ENCODE data around the gene GPR137B.
"Not testable (repeated sequence)": the region's sequence is repeated elsewhere in the genome, so short reads cannot be mapped to it uniquely, and the experiment has no call there.

Gene GPR137B

DNA sequence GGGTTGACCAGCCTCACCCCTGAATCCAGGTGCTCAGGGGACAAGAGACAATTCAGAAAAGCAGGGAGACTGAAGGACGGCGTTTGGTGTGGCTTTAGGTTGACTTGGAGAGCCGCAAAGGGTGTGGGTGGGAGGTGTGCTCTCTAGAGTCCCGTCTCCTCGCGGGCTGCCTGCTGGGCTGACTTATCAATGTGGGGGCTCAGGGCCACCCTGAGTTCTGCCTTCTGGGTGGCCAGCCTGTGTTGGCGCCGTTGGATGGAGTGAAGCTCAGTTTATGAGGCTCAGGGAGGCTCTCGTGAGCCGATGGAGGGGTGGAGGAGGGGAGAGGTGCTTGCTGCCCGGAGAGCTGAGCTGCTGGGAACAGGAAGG, 13.0 kb downstream of the GPR137B start:
- peak overlapping the region; percentile 72 for H3K27ac Mint-ChIP-seq
- intact Hi-C loops (cut with micrococcal nuclease), result no loop called here
- H3K27me3 Mint-ChIP-seq, result no peaks in the 10 kb centered on the region
- H3K4me1 Mint-ChIP-seq (ENCODE audit: low read depth), result peaks cover 68% of the 10 kb centered on the region
- peaks cover 33% of the 10 kb centered on the region for H3K36me3 Mint-ChIP-seq (ENCODE audit: low read depth)
- H3K9me3 Mint-ChIP-seq, result no peaks in the 10 kb centered on the region
- no peak overlapping the region for H3K4me3 Mint-ChIP-seq

DNA sequence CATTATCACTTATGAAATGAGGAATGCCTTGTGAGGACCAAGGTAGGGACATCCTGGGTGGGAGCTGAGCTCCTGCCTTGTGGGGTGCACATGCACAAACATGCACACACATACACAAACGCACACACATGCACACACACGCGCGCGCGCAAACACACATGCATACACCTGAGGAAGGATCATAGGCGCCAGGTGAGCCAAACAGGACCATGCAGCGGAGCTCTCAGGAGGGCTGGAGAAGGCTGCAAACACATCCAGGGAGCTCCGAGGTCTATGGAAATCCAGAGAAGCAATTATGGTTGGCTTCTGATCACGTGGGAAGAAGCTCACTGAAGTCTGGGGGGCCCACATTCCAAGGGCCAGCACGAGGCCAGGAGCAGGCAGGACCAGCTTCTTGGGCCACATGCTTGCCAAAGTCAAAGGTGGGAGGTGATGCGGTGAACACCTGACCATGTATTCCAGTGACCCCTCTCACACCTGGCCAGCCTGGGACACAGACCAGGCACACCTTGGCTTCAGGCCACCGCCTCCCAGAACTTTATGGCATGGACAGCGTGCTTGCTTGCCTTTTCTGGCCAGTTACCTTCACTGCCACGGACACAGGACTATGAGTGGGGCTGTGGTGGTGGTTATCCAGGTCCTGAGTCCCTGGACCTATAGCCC, 13.6 kb downstream of the GPR137B start:
- H3K27ac Mint-ChIP-seq, result peak overlapping the region; percentile 72
- H3K9me3 Mint-ChIP-seq, result peaks cover 4% of the 10 kb centered on the region
- H3K36me3 Mint-ChIP-seq (ENCODE audit: low read depth), result peaks cover 38% of the 10 kb centered on the region
- no peaks in the 10 kb centered on the region for H3K27me3 Mint-ChIP-seq
- no peak overlapping the region for H3K4me3 Mint-ChIP-seq
- intact Hi-C loops (cut with micrococcal nuclease), result no loop called here
- H3K4me1 Mint-ChIP-seq (ENCODE audit: low read depth), result peaks cover 68% of the 10 kb centered on the region

DNA sequence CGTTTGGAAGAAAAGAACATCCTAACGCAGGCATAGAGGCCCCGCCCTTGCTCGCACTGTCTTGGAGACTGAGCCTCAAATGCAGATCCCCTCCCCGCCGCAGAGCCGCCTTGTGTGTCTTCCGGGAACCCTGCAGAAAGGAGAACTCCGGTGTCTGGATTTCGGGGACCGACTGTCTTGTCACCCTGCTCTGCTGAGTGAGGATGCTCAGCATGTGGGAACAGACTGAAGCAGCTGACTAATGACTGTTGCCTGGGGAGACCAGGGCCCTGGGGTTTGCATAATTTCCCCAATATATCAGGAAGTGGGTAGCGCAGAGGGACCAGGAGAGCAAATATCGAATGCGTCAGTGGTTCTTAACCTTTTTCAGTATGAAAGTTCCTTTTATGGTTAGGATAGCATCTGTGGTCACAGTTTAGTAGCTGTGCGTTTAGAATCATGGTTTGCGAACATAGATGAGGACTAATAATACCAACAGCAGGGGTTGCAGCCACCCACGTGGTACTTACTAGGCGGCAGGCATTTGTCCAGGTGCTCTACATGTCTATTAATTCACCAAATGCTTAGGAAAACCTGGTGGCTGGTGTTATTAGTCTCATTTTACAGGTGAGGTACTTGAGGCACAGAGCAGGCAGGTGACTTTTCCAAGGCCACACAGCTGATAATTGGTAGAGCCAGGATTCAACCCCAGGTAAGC, 14.3 kb downstream of the GPR137B start:
- Mint-ChIP-seq H3K27me3 (no peaks in the 10 kb centered on the region), H3K4me3 (no peak overlapping the region), H3K27ac (peak overlapping the region; percentile 72), H3K4me1 (ENCODE audit: low read depth) (peaks cover 72% of the 10 kb centered on the region), H3K9me3 (peaks cover 11% of the 10 kb centered on the region), H3K36me3 (ENCODE audit: low read depth) (peaks cover 41% of the 10 kb centered on the region)
- intact Hi-C loops (cut with micrococcal nuclease), result no loop called here

DNA sequence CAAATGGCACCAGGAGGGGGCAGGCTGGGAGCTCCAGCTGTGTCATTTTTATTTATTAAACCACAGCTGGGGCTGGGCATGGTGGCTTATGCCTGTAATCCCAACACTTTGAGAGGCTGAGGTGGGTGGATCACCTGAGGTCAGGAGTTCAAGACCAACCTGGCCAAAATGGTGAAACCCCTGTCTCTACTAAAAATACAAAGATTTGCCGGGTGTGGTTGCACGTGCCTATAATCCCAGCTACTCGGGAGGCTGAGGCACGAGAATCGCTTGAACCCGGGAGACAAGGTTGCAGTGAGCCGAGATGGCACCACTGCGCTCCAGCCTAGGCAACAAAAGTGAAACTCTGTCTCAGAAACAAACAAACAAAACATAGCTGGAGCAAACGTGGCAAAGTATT, 15.7 kb downstream of the GPR137B start:
- peaks cover 23% of the 10 kb centered on the region for H3K9me3 Mint-ChIP-seq
- H3K27ac Mint-ChIP-seq; H3K4me3 Mint-ChIP-seq; H3K27me3 Mint-ChIP-seq; intact Hi-C loops (cut with micrococcal nuclease): not testable (repeated sequence)
- peaks cover 52% of the 10 kb centered on the region for H3K36me3 Mint-ChIP-seq (ENCODE audit: low read depth)
- H3K4me1 Mint-ChIP-seq (ENCODE audit: low read depth), result peaks cover 71% of the 10 kb centered on the region

DNA sequence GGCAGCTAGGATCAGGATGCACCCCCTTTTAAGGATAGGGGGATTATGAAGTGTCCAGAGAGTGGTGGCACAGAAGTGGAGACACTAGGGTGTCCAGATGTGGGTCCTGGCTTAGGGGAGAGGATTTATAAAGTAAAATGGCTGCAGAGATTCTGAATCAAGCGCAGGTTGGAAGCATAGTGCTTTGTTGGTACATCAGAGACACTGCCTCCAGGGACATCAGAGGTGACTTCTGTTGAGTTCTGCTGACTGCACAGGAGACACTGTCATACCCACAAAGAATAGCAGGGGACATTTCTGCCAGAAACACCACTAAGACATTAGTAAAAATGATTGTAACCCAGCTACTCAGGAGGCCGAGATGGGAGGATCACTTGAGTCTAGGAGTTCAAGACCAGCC, 16.4 kb downstream of the GPR137B start:
- H3K36me3 Mint-ChIP-seq (ENCODE audit: low read depth), result peaks cover 58% of the 10 kb centered on the region
- peaks cover 78% of the 10 kb centered on the region for H3K4me1 Mint-ChIP-seq (ENCODE audit: low read depth)
- H3K9me3 Mint-ChIP-seq, result peaks cover 30% of the 10 kb centered on the region
- intact Hi-C loops (cut with micrococcal nuclease), result no loop called here
- no peak overlapping the region for H3K27ac Mint-ChIP-seq
- no peak overlapping the region for H3K4me3 Mint-ChIP-seq
- no peaks in the 10 kb centered on the region for H3K27me3 Mint-ChIP-seq

GRCh38 chr1:236159704-236160539, 17.6 kb downstream of the GPR137B start:
- no peaks in the 10 kb centered on the region for H3K27me3 Mint-ChIP-seq
- peaks cover 36% of the 10 kb centered on the region for H3K9me3 Mint-ChIP-seq
- H3K4me3 Mint-ChIP-seq, result no peak overlapping the region
- H3K4me1 Mint-ChIP-seq (ENCODE audit: low read depth), result peaks cover 76% of the 10 kb centered on the region
- H3K27ac Mint-ChIP-seq, result peak overlapping the region; percentile 68
- peaks cover 63% of the 10 kb centered on the region for H3K36me3 Mint-ChIP-seq (ENCODE audit: low read depth)
- intact Hi-C loops (cut with micrococcal nuclease), result loop anchor here (10.0 kb wide), 1 partner anchor 55 kb away; no protein-coding TSS in a partner anchor

DNA sequence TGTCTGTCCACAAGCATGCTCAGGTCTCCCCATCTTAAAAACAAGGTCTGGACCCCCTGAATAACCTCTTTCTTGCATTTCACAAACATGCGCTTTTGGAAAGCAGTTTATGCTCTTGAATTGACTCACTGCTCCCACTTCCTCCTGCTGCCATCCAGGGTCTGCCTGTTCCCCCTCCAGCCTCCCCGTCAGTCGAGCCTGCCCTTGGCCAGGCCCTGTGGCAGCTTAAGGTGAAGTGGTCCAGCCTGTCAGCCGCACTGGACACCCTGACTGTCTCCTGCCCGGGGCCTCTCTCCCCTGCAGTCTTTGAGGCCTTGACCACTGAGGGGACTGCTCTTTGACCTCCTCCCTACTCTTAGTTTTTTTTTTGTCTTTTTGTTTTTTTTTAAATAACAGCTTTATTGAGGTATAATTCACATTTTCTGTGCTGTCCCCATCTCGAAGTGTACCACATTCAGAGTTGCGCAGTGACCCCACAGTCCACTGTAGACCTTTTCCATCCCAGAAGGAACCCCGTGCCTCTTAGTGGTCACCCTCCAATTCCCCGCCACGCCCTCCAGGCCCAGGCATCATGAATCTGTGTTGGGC, 18.3 kb downstream of the GPR137B start:
- H3K36me3 Mint-ChIP-seq (ENCODE audit: low read depth), result peaks cover 59% of the 10 kb centered on the region
- no peaks in the 10 kb centered on the region for H3K27me3 Mint-ChIP-seq
- intact Hi-C loops (cut with micrococcal nuclease), result loop anchor here (10.0 kb wide), 1 partner anchor 54 kb away; no protein-coding TSS in a partner anchor
- H3K9me3 Mint-ChIP-seq, result peaks cover 36% of the 10 kb centered on the region
- peaks cover 69% of the 10 kb centered on the region for H3K4me1 Mint-ChIP-seq (ENCODE audit: low read depth)
- H3K4me3 Mint-ChIP-seq, result no peak overlapping the region
- peak overlapping the region; percentile 68 for H3K27ac Mint-ChIP-seq

GRCh38 chr1:236161230-236161629, 18.9 kb downstream of the GPR137B start:
- intact Hi-C loops (cut with micrococcal nuclease), result loop anchor here (10.0 kb wide), 1 partner anchor 54 kb away; no protein-coding TSS in a partner anchor
- no peak overlapping the region for H3K4me3 Mint-ChIP-seq
- peaks cover 55% of the 10 kb centered on the region for H3K36me3 Mint-ChIP-seq (ENCODE audit: low read depth)
- H3K27ac Mint-ChIP-seq, result peak overlapping the region; percentile 68
- H3K27me3 Mint-ChIP-seq, result no peaks in the 10 kb centered on the region
- H3K4me1 Mint-ChIP-seq (ENCODE audit: low read depth), result peaks cover 63% of the 10 kb centered on the region
- H3K9me3 Mint-ChIP-seq, result peaks cover 36% of the 10 kb centered on the region

DNA sequence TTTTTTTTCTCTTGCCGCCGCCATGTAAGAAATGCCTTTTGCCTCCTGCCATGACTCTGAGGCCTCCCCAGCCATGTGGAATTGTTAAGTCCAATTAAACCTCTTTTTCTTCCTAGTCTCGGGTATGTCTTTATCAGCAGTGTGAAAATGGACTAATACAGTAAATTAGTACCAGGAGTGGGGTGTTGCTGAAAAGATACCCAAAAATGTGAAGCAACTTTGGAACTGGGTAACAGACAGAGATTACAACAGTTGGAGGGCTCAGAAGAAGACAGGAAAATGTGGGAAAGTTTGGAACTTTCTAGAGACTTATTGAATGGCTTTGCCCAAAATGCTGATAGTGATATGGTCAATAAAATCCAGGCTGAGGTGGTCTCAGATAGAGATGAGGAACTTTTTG, 19.4 kb downstream of the GPR137B start:
- H3K9me3 Mint-ChIP-seq, result peaks cover 36% of the 10 kb centered on the region
- H3K27ac Mint-ChIP-seq, result peak overlapping the region; percentile 68
- intact Hi-C loops (cut with micrococcal nuclease), result loop anchor here (10.0 kb wide), 1 partner anchor 53 kb away; no protein-coding TSS in a partner anchor
- H3K4me3 Mint-ChIP-seq, H3K27me3 Mint-ChIP-seq: not testable (repeated sequence)
- peaks cover 59% of the 10 kb centered on the region for H3K36me3 Mint-ChIP-seq (ENCODE audit: low read depth)
- peaks cover 58% of the 10 kb centered on the region for H3K4me1 Mint-ChIP-seq (ENCODE audit: low read depth)

GRCh38 chr1:236163463-236164153, 21.3 kb downstream of the GPR137B start:
- Mint-ChIP-seq H3K4me1 (ENCODE audit: low read depth) (peaks cover 57% of the 10 kb centered on the region), H3K36me3 (ENCODE audit: low read depth) (peaks cover 57% of the 10 kb centered on the region), H3K9me3 (peaks cover 36% of the 10 kb centered on the region), H3K4me3 (no peak overlapping the region), H3K27me3 (no peaks in the 10 kb centered on the region), H3K27ac (peak overlapping the region; percentile 23)
- intact Hi-C loops (cut with micrococcal nuclease), result loop anchor here (10.0 kb wide), 1 partner anchor 51 kb away; no protein-coding TSS in a partner anchor

GRCh38 chr1:236164273-236164672, 21.9 kb downstream of the GPR137B start:
- Mint-ChIP-seq H3K36me3 (ENCODE audit: low read depth) (peaks cover 63% of the 10 kb centered on the region), H3K27ac (peak overlapping the region; percentile 23), H3K4me1 (ENCODE audit: low read depth) (peaks cover 53% of the 10 kb centered on the region), H3K27me3 (no peaks in the 10 kb centered on the region), H3K9me3 (peaks cover 36% of the 10 kb centered on the region), H3K4me3 (no peak overlapping the region)
- intact Hi-C loops (cut with micrococcal nuclease), result loop anchor here (10.0 kb wide), 1 partner anchor 51 kb away; no protein-coding TSS in a partner anchor

- Mint-ChIP-seq H3K36me3 (ENCODE audit: low read depth) (peaks cover 72% of the 10 kb centered on the region), H3K4me3 (no peak overlapping the region), H3K27me3 (no peaks in the 10 kb centered on the region), H3K4me1 (ENCODE audit: low read depth) (peaks cover 42% of the 10 kb centered on the region), H3K27ac (no peak overlapping the region), H3K9me3 (peaks cover 36% of the 10 kb centered on the region)
- intact Hi-C loops (cut with micrococcal nuclease), result loop anchor here (10.0 kb wide), 1 partner anchor 49 kb away; no protein-coding TSS in a partner anchor
These were observed 23.1 kb downstream of the GPR137B start for GRCh38 chr1:236165238-236165981.
